GM19239 (cell line): ENCODE data around the gene GRID1.
"Not testable (repeated sequence)": the region's sequence is repeated elsewhere in the genome, so short reads cannot be mapped to it uniquely, and the experiment has no call there.

Experiments
- DNase-seq: peaks from one replicate; pipeline ENCODE4 v3.0.0; 2011; ENCODE audit warnings: low spot score; ENCODE audit not compliant: insufficient read length
- FAIRE-seq: peaks from 2 replicates; lab custom pipeline; 2011; peaks lifted over from hg19 to GRCh38; lab: Jason Lieb, UNC

Gene GRID1

GRCh38 chr10:86083206-86083605 lies 283.4 kb downstream of the GRID1 start:
- DNase-seq (no peak), FAIRE-seq (no peak)

- DNase-seq (no peak), FAIRE-seq (no peak)
Observed at GRCh38 chr10:86082556-86082955, 284.0 kb downstream of the GRID1 start.

- DNase-seq (no peak), FAIRE-seq (no peak)
Observed at GRCh38 chr10:86079088-86079487, 287.5 kb downstream of the GRID1 start.

GRCh38 chr10:86078639-86079035 lies 288.0 kb downstream of the GRID1 start:
- no peak for FAIRE-seq

GRCh38 chr10:86077871-86078638 lies 288.5 kb downstream of the GRID1 start:
- FAIRE-seq (no peak), DNase-seq (no peak)

More at GRCh38 chr10:86078639-86079035, 288.0 kb downstream of the GRID1 start:
- DNase-seq = no peak

GRCh38 chr10:86077271-86077670 lies 289.3 kb downstream of the GRID1 start:
- no peak for FAIRE-seq
- no peak for DNase-seq

GRCh38 chr10:86076497-86076896 lies 290.1 kb downstream of the GRID1 start:
- FAIRE-seq, DNase-seq: not testable (repeated sequence)

- no peak for FAIRE-seq
- no peak for DNase-seq
Observed at GRCh38 chr10:86075512-86075911, 291.1 kb downstream of the GRID1 start.

GRCh38 chr10:86074294-86074693 lies 292.3 kb downstream of the GRID1 start:
- FAIRE-seq = no peak
- no peak for DNase-seq

GRCh38 chr10:86073199-86073977 lies 293.2 kb downstream of the GRID1 start:
- DNase-seq (no peak), FAIRE-seq (no peak)

- DNase-seq (no peak), FAIRE-seq (no peak)
Observed at GRCh38 chr10:86072413-86072812, 294.2 kb downstream of the GRID1 start.

GRCh38 chr10:86071758-86072157 lies 294.8 kb downstream of the GRID1 start:
- FAIRE-seq = no peak
- no peak for DNase-seq

- DNase-seq (no peak), FAIRE-seq (no peak)
Observed at GRCh38 chr10:86071145-86071544, 295.4 kb downstream of the GRID1 start.

GRCh38 chr10:86070278-86070677 lies 296.3 kb downstream of the GRID1 start:
- DNase-seq (no peak), FAIRE-seq (no peak)

- DNase-seq (no peak), FAIRE-seq (no peak)
Observed at GRCh38 chr10:86068231-86069054, 298.2 kb downstream of the GRID1 start.

- DNase-seq (no peak), FAIRE-seq (no peak)
Observed at GRCh38 chr10:86067436-86068050, 299.1 kb downstream of the GRID1 start.

GRCh38 chr10:86066696-86067095 lies 299.9 kb downstream of the GRID1 start:
- FAIRE-seq (no peak), DNase-seq (no peak)

GRCh38 chr10:86065711-86066251 lies 300.8 kb downstream of the GRID1 start:
- FAIRE-seq = no peak
- no peak for DNase-seq

- no peak for FAIRE-seq
- no peak for DNase-seq
Observed at GRCh38 chr10:86064931-86065662, 301.5 kb downstream of the GRID1 start.
